ENCODE measurements around the gene RNU7-1. TPM values are rescaled to one million over a fixed set of nuclear protein-coding genes. Genes with fewer than 3 reads are reported as not detected.

The RNU7-1 gene
- total RNA-seq, 1 donor from 2014 or later = not detected

GRCh38 chr12:6946033-6946919, 2.7 kb downstream of the RNU7-1 start:
- H3K9me3 Mint-ChIP-seq (ENCODE audit: unreplicated experiment) = no peaks in the 10 kb centered on the region
- TF ChIP-seq CTCF (IDR thresholded peaks at IDR 0.05; ENCODE audit: unreplicated experiment) = no peak
- H3K27me3 Mint-ChIP-seq (ENCODE audit: unreplicated experiment) = peaks cover 37% of the 10 kb centered on the region
- peak overlapping the region; percentile 85 for H3K4me3 Mint-ChIP-seq (ENCODE audit: unreplicated experiment)
- DNase-seq (ENCODE audit: low spot score) = peak; percentile 80
- H3K4me1 Mint-ChIP-seq (ENCODE audit: unreplicated experiment) = peaks cover 30% of the 10 kb centered on the region
- H3K27ac Mint-ChIP-seq (ENCODE audit: unreplicated experiment) = peak overlapping the region; percentile 67
- peaks cover 10% of the 10 kb centered on the region for H3K36me3 Mint-ChIP-seq (ENCODE audit: low read depth, unreplicated experiment)

- DNase-seq (ENCODE audit: low spot score) = no peak
- peak overlapping the region; percentile 85 for H3K4me3 Mint-ChIP-seq (ENCODE audit: unreplicated experiment)
- peaks cover 37% of the 10 kb centered on the region for H3K27me3 Mint-ChIP-seq (ENCODE audit: unreplicated experiment)
- H3K4me1 Mint-ChIP-seq (ENCODE audit: unreplicated experiment) = peaks cover 30% of the 10 kb centered on the region
- H3K27ac Mint-ChIP-seq (ENCODE audit: unreplicated experiment) = peak overlapping the region; percentile 67
- H3K9me3 Mint-ChIP-seq (ENCODE audit: unreplicated experiment) = no peaks in the 10 kb centered on the region
- peaks cover 10% of the 10 kb centered on the region for H3K36me3 Mint-ChIP-seq (ENCODE audit: low read depth, unreplicated experiment)
- TF ChIP-seq CTCF (IDR thresholded peaks at IDR 0.05; ENCODE audit: unreplicated experiment) = no peak
Measured at GRCh38 chr12:6946920-6947374, 3.3 kb downstream of the RNU7-1 start.

- Mint-ChIP-seq H3K4me1 (ENCODE audit: unreplicated experiment) (peaks cover 32% of the 10 kb centered on the region), H3K4me3 (ENCODE audit: unreplicated experiment) (no peak overlapping the region), H3K27me3 (ENCODE audit: unreplicated experiment) (peaks cover 32% of the 10 kb centered on the region), H3K27ac (ENCODE audit: unreplicated experiment) (peak overlapping the region; percentile 26), H3K36me3 (ENCODE audit: low read depth, unreplicated experiment) (peaks cover 7% of the 10 kb centered on the region), H3K9me3 (ENCODE audit: unreplicated experiment) (no peaks in the 10 kb centered on the region)
- DNase-seq (ENCODE audit: low spot score) = no peak
- TF ChIP-seq CTCF (IDR thresholded peaks at IDR 0.05; ENCODE audit: unreplicated experiment) = no peak
Measured at GRCh38 chr12:6947615-6948014, 4.0 kb downstream of the RNU7-1 start.

- TF ChIP-seq CTCF (IDR thresholded peaks at IDR 0.05; ENCODE audit: unreplicated experiment) = no peak
- peaks cover 7% of the 10 kb centered on the region for H3K36me3 Mint-ChIP-seq (ENCODE audit: low read depth, unreplicated experiment)
- peak overlapping the region; percentile 43 for H3K27ac Mint-ChIP-seq (ENCODE audit: unreplicated experiment)
- peaks cover 39% of the 10 kb centered on the region for H3K4me1 Mint-ChIP-seq (ENCODE audit: unreplicated experiment)
- H3K4me3 Mint-ChIP-seq (ENCODE audit: unreplicated experiment) = no peak overlapping the region
- no peaks in the 10 kb centered on the region for H3K9me3 Mint-ChIP-seq (ENCODE audit: unreplicated experiment)
- DNase-seq (ENCODE audit: low spot score) = no peak
- peaks cover 22% of the 10 kb centered on the region for H3K27me3 Mint-ChIP-seq (ENCODE audit: unreplicated experiment)
Measured at GRCh38 chr12:6948873-6949594, 5.4 kb downstream of the RNU7-1 start.
